ENCODE results near the gene CDT1.
A peak's percentile ranks its signal among the peaks of the same experiment; 100 is the strongest.

The CDT1 gene

GRCh38 chr16:88758944-88759244 lies 44.7 kb upstream of the CDT1 start:
- TF ChIP-seq, protein P1, sequence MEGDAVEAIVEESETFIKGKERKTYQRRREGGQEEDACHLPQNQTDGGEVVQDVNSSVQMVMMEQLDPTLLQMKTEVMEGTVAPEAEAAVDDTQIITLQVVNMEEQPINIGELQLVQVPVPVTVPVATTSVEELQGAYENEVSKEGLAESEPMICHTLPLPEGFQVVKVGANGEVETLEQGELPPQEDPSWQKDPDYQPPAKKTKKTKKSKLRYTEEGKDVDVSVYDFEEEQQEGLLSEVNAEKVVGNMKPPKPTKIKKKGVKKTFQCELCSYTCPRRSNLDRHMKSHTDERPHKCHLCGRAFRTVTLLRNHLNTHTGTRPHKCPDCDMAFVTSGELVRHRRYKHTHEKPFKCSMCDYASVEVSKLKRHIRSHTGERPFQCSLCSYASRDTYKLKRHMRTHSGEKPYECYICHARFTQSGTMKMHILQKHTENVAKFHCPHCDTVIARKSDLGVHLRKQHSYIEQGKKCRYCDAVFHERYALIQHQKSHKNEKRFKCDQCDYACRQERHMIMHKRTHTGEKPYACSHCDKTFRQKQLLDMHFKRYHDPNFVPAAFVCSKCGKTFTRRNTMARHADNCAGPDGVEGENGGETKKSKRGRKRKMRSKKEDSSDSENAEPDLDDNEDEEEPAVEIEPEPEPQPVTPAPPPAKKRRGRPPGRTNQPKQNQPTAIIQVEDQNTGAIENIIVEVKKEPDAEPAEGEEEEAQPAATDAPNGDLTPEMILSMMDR (IDR thresholded peaks at IDR 0.05): no peak
- H3K9me3 Mint-ChIP-seq: peaks cover 4% of the 10 kb centered on the region
- peaks cover 29% of the 10 kb centered on the region for H3K4me1 Mint-ChIP-seq
- H3K27me3 Mint-ChIP-seq (ENCODE audit: low read depth, poor library complexity): peaks cover 21% of the 10 kb centered on the region
- DNase-seq: no peak
- H3K36me3 Mint-ChIP-seq (ENCODE audit: low read depth): no peaks in the 10 kb centered on the region
- H3K4me3 Mint-ChIP-seq: no peak overlapping the region
- no peak overlapping the region for H3K27ac Mint-ChIP-seq

- DNase-seq: peak; percentile 61
- Mint-ChIP-seq H3K27me3 (ENCODE audit: low read depth, poor library complexity) (peaks cover 21% of the 10 kb centered on the region), H3K27ac (no peak overlapping the region), H3K4me1 (peaks cover 29% of the 10 kb centered on the region), H3K4me3 (peak overlapping the region; percentile 15), H3K9me3 (peaks cover 4% of the 10 kb centered on the region), H3K36me3 (ENCODE audit: low read depth) (no peaks in the 10 kb centered on the region)
- TF ChIP-seq, protein P1 (IDR thresholded peaks at IDR 0.05): no peak
Observed at GRCh38 chr16:88759245-88759975, 44.2 kb upstream of the CDT1 start.

DNA sequence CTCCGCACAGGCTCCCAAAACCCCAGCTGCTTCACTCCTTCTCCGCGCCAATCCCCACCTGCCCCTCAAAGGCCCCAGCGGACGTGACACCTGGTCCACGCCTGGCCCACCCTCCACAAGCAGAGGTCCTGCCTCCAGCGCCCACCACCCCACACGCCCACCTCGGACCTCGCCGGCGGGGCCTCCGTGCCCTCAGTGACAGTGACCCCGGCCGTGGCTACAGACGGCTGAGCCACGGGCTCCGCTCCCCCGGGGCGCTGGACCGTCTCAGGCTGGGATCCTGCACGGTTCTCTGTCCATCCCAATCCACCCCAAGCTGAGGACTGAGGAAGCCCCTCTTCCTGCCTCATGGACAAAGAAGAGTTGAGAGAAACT lies 43.6 kb upstream of the CDT1 start:
- Mint-ChIP-seq H3K9me3 (peaks cover 4% of the 10 kb centered on the region), H3K27ac (no peak overlapping the region), H3K4me3 (no peak overlapping the region), H3K4me1 (peaks cover 31% of the 10 kb centered on the region), H3K36me3 (ENCODE audit: low read depth) (no peaks in the 10 kb centered on the region), H3K27me3 (ENCODE audit: low read depth, poor library complexity) (peaks cover 24% of the 10 kb centered on the region)
- TF ChIP-seq, protein P1 (IDR thresholded peaks at IDR 0.05): no peak
- DNase-seq: peak; percentile 53

- Mint-ChIP-seq H3K4me1 (peaks cover 32% of the 10 kb centered on the region), H3K9me3 (peaks cover 4% of the 10 kb centered on the region), H3K27me3 (ENCODE audit: low read depth, poor library complexity) (peaks cover 30% of the 10 kb centered on the region), H3K27ac (no peak overlapping the region), H3K4me3 (no peak overlapping the region), H3K36me3 (ENCODE audit: low read depth) (no peaks in the 10 kb centered on the region)
- no peak for DNase-seq
- TF ChIP-seq, protein P1 (IDR thresholded peaks at IDR 0.05): no peak
Observed at GRCh38 chr16:88760424-88761142, 43.0 kb upstream of the CDT1 start.

DNA sequence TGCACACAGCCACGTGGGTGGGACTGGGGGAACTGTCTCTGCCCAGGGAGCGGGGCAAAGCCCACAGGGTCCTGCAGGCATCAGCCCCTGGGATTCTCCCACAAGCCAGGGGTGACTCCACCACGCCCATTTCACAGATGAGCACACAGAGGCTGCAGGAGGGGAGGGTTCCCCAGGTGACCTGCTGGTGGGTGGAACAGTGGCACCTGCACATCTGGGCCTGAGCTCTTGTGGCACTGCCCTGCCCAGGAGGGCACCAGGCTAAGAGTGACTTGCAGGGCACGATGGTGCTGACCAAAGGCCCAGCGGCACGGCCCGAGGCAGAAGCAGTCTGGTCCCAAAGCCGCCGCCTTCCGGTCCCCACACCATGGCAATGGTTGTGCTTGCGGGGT lies 42.5 kb upstream of the CDT1 start:
- no peak overlapping the region for H3K27ac Mint-ChIP-seq
- TF ChIP-seq, protein P1 (IDR thresholded peaks at IDR 0.05): no peak
- DNase-seq: no peak
- peaks cover 4% of the 10 kb centered on the region for H3K9me3 Mint-ChIP-seq
- H3K36me3 Mint-ChIP-seq (ENCODE audit: low read depth): no peaks in the 10 kb centered on the region
- H3K4me3 Mint-ChIP-seq: no peak overlapping the region
- H3K4me1 Mint-ChIP-seq: peaks cover 35% of the 10 kb centered on the region
- peaks cover 35% of the 10 kb centered on the region for H3K27me3 Mint-ChIP-seq (ENCODE audit: low read depth, poor library complexity)

- Mint-ChIP-seq H3K36me3 (ENCODE audit: low read depth) (no peaks in the 10 kb centered on the region), H3K27ac (no peak overlapping the region), H3K4me3 (no peak overlapping the region), H3K9me3 (peaks cover 4% of the 10 kb centered on the region), H3K27me3 (ENCODE audit: low read depth, poor library complexity) (peaks cover 30% of the 10 kb centered on the region), H3K4me1 (peaks cover 40% of the 10 kb centered on the region)
- no peak for DNase-seq
- TF ChIP-seq, protein P1 (IDR thresholded peaks at IDR 0.05): no peak
Observed at GRCh38 chr16:88761830-88762229, 41.8 kb upstream of the CDT1 start.
